Dermis blood vessel endothelial cell (primary cell): ENCODE data around the gene DPP3. TPM values are rescaled to one million over a fixed set of nuclear protein-coding genes. Genes with fewer than 3 reads are reported as not detected.
"Not testable (repeated sequence)": the region's sequence is repeated elsewhere in the genome, so short reads cannot be mapped to it uniquely, and the experiment has no call there.

Experiments
- DNase-seq: peaks from one replicate; pipeline ENCODE4 v3.0.0; 2010
- total RNA-seq: library from RNA; depleted of rRNA; stranded (reverse); fragments of >200 nt; gene quantifications from 2 replicates; pipeline ENCODE4 v1.2.3, GENCODE V29; 2014

The DPP3 gene
- total RNA-seq, 1 donor from 2014 or later, result 50.5 TPM

GRCh38 chr11:66539170-66539869, 59.1 kb downstream of the DPP3 start:
- DNase-seq, result no peak

DNA sequence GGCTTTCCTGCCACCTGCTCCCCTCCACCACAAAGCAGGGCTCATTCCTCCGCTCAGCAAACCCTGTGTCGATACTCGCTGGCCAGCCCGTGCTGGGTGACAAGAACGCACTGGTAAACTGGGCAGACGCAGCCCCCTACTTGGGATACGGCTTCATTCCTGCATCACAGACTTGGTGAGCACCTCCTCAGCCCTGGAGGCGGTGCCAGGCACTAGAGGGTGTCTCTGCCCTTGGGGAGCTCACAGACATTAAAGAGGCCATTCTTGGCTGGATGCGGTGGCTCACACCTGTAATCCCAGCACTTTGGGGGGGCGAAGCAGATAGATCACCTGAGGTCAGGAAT, 59.6 kb downstream of the DPP3 start:
- DNase-seq, result no peak

- DNase-seq, result not testable (repeated sequence)
Measured at GRCh38 chr11:66540598-66540997, 60.4 kb downstream of the DPP3 start.

DNA sequence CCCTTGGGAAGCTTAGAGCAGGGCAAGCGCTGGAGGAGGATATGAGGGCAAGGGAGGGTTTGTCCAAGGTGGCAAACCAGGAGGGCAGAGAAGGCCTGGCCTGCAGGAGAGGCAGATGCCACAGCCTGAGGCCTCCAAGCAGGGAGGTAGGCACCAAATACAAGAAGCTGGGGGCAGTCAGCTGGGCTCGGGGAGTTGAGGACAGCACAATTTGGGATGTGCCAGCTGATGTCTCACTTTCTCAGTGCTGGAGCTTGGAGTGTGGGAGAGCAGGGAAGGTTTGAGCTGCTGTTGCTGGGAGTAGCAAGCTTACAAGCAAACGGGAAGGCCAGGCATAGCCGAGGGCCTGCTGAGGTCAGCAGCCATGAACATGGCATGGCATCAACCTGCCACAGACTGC, 61.7 kb downstream of the DPP3 start:
- no peak for DNase-seq

- DNase-seq, result no peak
Measured at GRCh38 chr11:66542362-66542761, 62.1 kb downstream of the DPP3 start.

DNA sequence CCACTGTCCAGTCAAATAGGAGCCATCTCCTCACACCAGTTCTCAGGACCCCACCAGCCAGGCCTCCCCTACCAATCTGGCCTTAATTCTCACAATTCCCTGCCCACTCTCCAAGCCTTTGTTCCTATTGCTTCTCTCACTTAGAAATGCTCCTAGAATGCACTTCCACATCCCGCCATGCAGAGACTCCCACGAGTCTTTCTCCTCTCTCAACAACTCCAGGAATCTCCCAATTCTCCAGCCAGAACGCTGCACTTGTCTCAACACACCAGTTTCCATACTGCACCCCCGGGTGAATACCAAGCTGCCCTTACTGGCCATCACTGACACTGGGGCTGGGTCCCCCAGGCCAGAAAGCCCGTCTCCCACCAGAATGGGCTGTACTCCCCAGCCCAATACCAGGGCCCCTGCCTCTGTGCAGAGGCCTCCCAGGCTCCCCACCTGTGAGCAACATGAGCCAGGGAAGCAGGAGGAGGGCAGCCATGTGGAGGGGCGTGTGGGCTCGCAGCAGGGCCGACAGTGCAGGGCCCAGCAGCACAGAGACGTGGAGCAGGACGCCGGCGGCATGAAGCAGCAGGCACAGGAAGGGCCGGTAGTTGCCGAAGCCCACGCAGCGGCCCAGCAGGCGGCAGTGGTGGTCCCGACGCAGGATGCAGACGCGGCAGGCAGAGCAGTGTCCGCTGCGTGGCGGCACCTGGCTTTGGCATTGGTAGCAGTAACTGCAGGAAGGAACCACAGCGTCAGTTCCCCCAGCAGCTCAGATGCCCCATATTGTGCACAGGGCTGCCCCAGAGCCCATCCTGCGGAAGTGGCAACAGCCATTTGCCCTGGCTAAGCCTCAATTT, 63.3 kb downstream of the DPP3 start:
- DNase-seq, result peak; percentile 94

DNA sequence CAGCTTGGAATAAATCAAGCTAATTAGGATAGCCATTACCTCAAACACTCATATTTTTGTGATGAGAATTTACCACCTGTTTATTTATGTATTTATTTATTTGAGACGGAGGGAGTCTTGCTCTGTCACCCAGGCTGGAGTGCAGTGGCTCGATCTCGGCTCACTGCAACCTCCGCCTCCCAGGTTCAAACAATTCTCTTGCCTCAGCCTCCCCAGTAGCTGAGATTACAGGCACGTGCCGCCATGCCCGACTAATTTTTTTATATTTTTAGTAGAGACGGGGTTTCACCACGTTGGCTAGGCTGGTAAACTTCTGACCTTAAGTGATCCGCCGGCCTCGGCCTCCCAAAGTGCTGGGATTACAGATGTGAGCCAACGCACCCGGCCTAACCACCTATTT, 64.7 kb downstream of the DPP3 start:
- DNase-seq, result not testable (repeated sequence)

DNA sequence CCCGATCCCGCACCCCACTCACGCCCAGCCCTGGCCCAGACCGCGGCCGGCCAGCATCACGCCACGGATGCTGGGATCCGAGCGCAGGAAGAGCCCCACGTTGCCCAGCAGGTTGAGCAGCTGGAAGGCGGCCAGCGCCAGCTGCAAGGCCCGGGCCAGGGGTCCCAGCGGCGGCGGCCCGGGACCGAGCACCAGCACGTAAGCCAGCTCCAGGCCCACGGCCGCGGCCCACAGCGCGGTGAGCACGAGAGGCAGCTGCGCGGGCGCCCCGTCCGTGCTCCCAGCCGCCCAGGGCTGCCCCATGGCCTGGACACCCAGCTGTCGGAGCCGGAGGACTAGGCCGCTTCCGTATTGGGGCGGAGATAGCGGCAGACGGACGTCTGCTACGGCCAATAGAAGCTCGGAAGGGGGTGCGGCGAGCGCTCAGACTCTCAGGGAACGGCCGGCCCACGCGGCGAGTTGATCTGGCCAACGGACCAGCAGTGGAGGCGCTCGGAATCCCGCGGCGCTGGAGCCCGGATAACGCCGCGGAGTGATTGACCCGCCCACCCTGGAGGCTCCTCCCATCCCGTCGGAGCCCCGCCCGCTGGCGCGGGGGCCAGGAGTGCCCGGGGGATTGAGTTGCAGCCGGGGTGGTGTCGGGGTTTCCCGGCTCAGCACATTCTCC, 65.6 kb downstream of the DPP3 start, which contains the start of gene ZDHHC24:
Gene ZDHHC24 (minus strand): TSS at position 348 of the 667 bp plus-strand sequence. CDS start 45 bp downstream, at position 303.
- peak; percentile 98 for DNase-seq

DNA sequence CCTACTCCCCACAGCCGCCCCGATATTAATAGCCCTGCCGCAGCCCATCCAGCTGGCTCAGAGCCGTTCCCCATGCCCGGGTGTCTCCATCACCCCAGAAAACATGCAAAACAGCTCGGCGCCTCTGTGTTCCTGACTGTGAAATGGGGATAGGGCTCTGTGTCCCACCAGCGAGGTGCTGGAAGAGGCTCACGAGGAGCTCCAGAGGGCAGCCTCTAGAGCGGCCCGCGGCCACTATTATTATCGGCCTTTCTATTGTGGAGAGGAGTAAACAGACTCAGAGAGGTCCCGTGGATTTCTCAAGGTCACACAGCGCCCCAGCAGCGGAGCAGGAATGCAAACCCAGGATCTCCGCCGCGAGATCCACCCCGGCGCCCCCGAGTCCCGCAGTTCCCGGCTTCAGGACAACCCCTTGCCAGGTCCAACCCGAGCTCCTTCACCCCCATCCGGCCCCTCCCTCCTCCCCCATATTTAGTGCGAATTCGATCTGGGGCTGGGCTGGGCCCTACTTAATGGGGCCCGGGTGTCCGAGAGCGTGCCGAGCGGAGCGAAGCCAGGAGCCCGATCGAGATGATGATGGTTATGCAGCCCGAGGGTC, 66.2 kb downstream of the DPP3 start, which contains the start of gene ACTN3:
Gene ACTN3 (plus strand): TSS at position 536 of the 598 bp plus-strand sequence. CDS start 35 bp downstream, at position 571.
- DNase-seq, result no peak

- no peak for DNase-seq
Measured at GRCh38 chr11:66546966-66547661, 66.9 kb downstream of the DPP3 start.

DNA sequence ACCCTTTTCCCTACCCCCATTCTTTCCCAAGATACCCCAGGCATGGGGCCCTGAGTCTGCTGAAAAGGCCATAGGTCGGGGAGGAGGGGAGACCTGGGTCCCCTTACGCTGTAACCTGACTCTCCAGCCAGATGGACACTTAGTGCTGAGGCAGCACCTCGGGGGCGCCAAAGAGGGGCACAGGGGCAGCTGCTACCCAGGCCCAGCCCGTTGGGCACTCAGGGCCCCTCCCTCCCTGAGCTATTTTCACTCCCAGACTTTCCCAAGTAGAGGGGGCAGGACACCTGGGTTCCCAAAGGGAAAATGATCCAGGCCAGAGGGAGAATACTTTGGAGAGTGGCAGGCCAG, 67.4 kb downstream of the DPP3 start:
- DNase-seq, result no peak

GRCh38 chr11:66548041-66548440, 67.8 kb downstream of the DPP3 start:
- no peak for DNase-seq

DNA sequence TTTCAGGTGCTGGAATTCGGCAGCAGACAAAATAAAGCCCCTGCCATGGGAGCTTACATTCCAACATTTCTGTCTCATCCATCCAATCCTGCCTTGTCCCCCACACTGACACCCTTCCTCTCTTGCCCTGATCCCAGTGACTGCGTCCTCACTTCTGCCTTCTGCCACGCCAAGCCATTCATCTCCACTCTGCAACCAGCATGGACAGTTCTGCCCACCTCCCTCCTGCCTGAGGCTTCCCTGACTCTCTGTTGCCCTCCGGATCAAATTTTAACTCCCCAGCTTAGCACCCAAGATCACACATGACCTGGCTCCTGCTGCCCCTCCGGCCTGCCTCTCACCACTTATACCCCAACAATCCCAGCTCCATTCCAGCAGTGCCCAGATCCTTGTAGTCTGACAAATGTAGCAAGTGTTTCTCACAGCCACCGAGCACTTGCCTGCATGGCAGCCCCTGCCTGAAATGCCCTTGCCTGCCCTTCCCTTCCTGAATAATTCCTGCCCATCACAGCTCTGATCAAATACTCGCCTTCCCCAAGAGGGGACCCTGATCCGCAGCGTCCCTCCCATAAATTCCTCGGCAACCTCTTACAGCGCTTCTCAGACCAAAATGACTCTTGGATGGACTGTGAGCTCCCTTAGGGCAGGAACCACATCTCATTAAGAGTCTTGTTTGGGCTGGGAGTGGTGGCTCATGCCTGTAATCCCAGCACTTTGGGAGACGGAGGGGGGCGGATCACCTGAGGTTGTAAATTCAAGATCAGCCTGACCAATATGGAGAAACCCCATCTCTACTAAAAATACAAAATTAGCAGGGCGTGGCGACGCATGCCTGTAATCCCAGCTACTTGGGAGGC, 68.8 kb downstream of the DPP3 start:
- DNase-seq, result no peak

DNA sequence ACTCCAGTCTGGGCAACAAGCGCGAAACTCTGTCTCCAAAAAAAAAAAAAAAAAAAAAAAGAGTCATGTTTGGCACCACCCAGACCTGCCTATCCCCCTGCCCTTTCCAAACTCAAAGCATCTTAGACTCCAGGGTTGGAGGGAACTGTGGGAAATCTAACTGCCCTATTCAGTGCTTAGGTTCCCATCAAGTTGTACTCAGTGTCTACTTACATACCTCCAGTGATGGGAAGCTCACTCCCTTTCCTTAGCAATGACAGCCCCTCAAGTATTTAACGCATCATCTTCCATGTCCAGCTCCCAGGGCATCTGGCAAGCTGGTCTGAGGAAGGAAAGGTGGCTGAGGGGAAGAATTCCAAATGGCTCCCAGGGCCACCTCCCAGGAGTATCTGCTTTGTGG, 69.5 kb downstream of the DPP3 start:
- no peak for DNase-seq

DNA sequence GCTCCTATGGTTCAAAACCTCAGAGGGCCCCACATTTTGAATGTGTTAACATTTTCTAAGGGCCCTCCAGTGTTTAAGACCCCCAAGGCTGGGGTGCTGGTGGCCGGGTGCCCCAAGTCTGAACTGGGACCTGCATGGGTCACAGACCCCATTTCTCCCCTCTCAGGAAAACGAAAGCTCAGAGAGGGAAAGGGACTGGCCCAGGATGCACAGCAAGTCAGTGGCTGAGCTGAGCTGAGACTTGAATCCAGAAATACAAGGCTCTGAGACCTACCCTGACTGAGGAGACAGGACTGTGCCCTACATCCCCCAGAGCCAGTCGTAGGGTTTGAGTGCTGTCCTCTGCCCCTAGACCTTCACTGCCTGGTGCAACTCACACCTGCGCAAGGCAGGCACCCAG, 70.7 kb downstream of the DPP3 start:
- no peak for DNase-seq

DNA sequence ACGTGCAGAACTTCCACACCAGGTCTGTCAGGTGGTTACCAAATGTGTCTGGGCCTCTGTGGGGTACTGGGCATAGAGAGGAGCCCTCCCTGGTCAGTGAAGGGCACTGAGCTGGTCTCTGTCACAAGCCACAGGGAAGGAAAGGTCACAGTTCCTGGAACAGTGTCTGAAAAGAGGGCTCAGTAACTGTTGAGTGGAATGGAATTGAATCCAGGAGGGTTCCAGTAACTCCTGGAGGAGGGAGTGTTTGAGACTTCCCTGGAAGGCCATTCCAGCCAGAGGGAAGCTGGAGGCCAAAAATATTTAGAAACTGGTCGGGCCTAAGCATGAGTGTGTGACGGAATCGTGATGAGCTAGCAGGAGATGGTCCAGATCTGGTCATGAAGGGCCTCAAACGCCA, 74.4 kb downstream of the DPP3 start:
- no peak for DNase-seq

DNA sequence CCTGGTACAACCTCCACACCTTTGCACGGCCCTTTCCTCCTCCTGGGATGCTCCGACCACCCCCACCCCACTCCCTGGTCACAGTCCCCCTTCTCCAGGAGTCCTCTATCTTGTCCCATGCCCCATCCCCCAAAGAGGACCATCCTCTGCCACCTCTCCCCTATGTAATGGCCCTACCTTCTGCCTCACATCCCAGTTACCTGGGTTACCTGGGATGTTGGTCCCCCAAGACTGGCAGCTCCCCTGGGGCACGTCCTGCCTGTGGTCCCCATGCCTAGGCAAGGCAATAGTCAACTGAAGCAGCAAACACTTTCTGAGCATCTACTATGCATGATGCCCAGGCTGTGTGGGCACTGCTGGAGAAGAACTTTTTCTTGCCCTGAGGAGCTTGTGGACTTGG, 75.2 kb downstream of the DPP3 start:
- DNase-seq, result no peak

DNA sequence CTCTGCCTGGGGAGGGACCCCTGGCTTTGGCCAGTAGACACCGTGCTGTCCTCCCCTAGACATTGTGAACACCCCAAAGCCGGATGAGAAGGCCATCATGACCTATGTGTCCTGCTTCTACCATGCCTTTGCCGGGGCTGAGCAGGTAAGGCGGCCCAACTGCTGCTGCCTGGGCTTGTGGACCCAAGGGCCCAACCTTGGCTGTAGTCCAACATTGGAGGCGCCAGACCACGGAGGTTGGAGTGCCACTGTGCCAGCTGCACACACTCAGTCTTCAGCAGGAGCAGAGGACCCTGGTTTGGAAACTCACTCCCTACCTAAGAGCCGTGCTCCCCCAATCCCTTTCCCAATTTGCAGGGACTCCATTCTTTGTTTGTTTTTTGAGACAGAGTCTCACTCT, 75.9 kb downstream of the DPP3 start:
- no peak for DNase-seq

GRCh38 chr11:66557733-66558326, 77.6 kb downstream of the DPP3 start:
- no peak for DNase-seq
